Measurements from ENCODE around the gene TSPYL1. TPM values are rescaled to one million over a fixed set of nuclear protein-coding genes. Genes with fewer than 3 reads are reported as not detected.
A peak's percentile ranks its signal among the peaks of the same experiment; 100 is the strongest.

The TSPYL1 gene
- total and polyA plus RNA-seq, 2 experiments from 2014 or later = 24.9 to 66.1 TPM

DNA sequence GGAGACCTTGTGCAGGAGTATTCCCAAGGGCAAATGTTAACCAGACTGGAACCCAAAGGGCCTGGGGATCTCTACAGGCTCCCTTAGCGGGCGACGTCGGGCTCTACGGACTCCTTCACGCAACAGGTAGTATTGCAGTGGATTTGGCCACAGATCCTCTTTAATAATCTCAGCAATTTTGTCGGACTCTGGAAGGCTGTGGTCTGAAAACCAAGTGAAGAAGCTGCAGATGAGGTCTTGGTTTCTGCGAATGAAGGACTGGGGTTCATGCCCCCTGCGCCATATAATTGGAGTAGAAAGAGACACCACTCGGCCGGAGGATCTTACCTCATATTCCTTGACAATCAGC lies 1.3 kb downstream of the TSPYL1 start:
- TF ChIP-seq ZNF462 (CRISPR knock-in tag; IDR thresholded peaks at IDR 0.05) (no peak), ETS1 (IDR thresholded peaks at IDR 0.05) (no peak), STAT1 (IDR thresholded peaks at IDR 0.05; ENCODE audit: unreplicated experiment) (no peak), POLR2AphosphoS5 (IDR thresholded peaks at IDR 0.05; ENCODE audit: low read depth) (no peak), EZH2 (IDR thresholded peaks at IDR 0.05; ENCODE audit: low read depth, unreplicated experiment) (no peak), JUNB (IDR thresholded peaks at IDR 0.05; ENCODE audit: unreplicated experiment) (no peak), REST (IDR thresholded peaks at IDR 0.05; ENCODE audit: unreplicated experiment) (no peak), NANOG (IDR thresholded peaks at IDR 0.05; ENCODE audit: borderline replicate concordance) (no peak), EZH2phosphoT487 (IDR thresholded peaks at IDR 0.05; ENCODE audit: unreplicated experiment) (no peak), CREB1 (CRISPR knock-in tag; IDR thresholded peaks at IDR 0.05; ENCODE audit: low read depth) (no peak), ZNF114 (CRISPR knock-in tag; IDR thresholded peaks at IDR 0.05) (no peak), ZNF331 (CRISPR knock-in tag; IDR thresholded peaks at IDR 0.05; ENCODE audit: low read depth) (no peak)
- TF ChIP-seq, protein P1, sequence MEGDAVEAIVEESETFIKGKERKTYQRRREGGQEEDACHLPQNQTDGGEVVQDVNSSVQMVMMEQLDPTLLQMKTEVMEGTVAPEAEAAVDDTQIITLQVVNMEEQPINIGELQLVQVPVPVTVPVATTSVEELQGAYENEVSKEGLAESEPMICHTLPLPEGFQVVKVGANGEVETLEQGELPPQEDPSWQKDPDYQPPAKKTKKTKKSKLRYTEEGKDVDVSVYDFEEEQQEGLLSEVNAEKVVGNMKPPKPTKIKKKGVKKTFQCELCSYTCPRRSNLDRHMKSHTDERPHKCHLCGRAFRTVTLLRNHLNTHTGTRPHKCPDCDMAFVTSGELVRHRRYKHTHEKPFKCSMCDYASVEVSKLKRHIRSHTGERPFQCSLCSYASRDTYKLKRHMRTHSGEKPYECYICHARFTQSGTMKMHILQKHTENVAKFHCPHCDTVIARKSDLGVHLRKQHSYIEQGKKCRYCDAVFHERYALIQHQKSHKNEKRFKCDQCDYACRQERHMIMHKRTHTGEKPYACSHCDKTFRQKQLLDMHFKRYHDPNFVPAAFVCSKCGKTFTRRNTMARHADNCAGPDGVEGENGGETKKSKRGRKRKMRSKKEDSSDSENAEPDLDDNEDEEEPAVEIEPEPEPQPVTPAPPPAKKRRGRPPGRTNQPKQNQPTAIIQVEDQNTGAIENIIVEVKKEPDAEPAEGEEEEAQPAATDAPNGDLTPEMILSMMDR (conservative IDR thresholded peaks at IDR 0.05; ENCODE audit: low read depth in 2 of 2) = no peak
- no peaks in the 10 kb centered on the region for H3F3A ChIP-seq (replicated peaks; ENCODE audit: low read depth)
- peaks cover 6% of the 10 kb centered on the region for H3K27me3 Mint-ChIP-seq (ENCODE audit: insufficient read depth, low read depth, poor library complexity)
- H3K27ac ChIP-seq (ENCODE audit: low read depth) = 0 out of 2 replicates have a peak overlapping the region, but pooled peaks have one; percentile 90
- H3K4me3 ChIP-seq = peak overlapping the region; percentile 84
- peaks cover 21% of the 10 kb centered on the region for H3K4me1 ChIP-seq (ENCODE audit: insufficient read depth)
- H3K9me2 ChIP-seq (ENCODE audit: insufficient read depth) = no peaks in the 10 kb centered on the region
- peaks cover 30% of the 10 kb centered on the region for H3K36me3 Mint-ChIP-seq (ENCODE audit: low read depth)
- H3K79me2 ChIP-seq (replicated peaks; ENCODE audit: insufficient read depth) = peaks cover 50% of the 10 kb centered on the region
- peaks cover 43% of the 10 kb centered on the region for H3K4me1 Mint-ChIP-seq
- peak overlapping the region; percentile 85 for H3K4me2 ChIP-seq
- peaks cover 11% of the 10 kb centered on the region for H4K20me1 ChIP-seq (replicated peaks; ENCODE audit: insufficient read depth)
- peak overlapping the region; percentile 100 for H3K27ac Mint-ChIP-seq
- H3K27me3 ChIP-seq (ENCODE audit: insufficient read depth) = no peaks in the 10 kb centered on the region
- ATAC-seq (no peak), DNase-seq (ENCODE audit: low spot score) (no peak)
- peak overlapping the region; percentile 93 for H3K4me3 Mint-ChIP-seq
- H3K9me3 Mint-ChIP-seq = no peaks in the 10 kb centered on the region
- no peaks in the 10 kb centered on the region for H3K36me3 ChIP-seq (ENCODE audit: insufficient read depth)
- H2AFZ ChIP-seq = no peak overlapping the region

Data from GM23338 (cell line).